Measurements from ENCODE around the gene RFT1. TPM values are rescaled to one million over a fixed set of nuclear protein-coding genes. Genes with fewer than 3 reads are reported as not detected.

Gene RFT1
- total RNA-seq, 2 donors from 2014 or later: 29.3 to 35.2 TPM

DNA sequence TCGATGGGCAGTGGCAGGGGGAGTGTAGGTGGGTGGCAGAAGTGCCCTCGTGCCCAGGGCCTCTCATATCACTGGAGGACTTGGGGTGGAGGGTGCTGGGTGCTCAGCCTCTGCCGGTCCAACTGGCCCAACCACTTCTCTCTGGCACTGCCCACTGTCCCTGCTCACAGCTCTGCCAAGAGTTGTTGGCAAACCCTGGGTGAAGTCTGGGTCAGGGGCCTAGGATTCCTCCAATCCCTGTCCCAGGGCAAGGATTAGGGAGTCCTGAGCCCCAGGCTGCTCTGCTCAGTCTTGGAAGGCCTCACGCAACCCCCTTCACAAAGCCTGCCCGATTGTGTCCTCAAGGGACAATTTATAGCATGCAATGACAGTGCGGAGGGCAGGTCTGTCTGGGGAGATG, 25.5 kb upstream of the RFT1 start:
- no peaks in the 10 kb centered on the region for H3K9me3 ChIP-seq (ENCODE audit: control insufficient read depth, low read length)
- Mint-ChIP-seq H3K4me3 (no peak overlapping the region), H3K36me3 (ENCODE audit: low read depth) (no peaks in the 10 kb centered on the region), H3K27ac (no peak overlapping the region), H3K27me3 (ENCODE audit: insufficient read depth) (peaks cover 17% of the 10 kb centered on the region), H3K9me3 (no peaks in the 10 kb centered on the region), H3K4me1 (peaks cover 26% of the 10 kb centered on the region)
- H3K27me3 ChIP-seq (ENCODE audit: control insufficient read depth, insufficient read depth, low read length, poor library complexity, severe bottlenecking): peaks cover 5% of the 10 kb centered on the region
- TF ChIP-seq, protein P1, sequence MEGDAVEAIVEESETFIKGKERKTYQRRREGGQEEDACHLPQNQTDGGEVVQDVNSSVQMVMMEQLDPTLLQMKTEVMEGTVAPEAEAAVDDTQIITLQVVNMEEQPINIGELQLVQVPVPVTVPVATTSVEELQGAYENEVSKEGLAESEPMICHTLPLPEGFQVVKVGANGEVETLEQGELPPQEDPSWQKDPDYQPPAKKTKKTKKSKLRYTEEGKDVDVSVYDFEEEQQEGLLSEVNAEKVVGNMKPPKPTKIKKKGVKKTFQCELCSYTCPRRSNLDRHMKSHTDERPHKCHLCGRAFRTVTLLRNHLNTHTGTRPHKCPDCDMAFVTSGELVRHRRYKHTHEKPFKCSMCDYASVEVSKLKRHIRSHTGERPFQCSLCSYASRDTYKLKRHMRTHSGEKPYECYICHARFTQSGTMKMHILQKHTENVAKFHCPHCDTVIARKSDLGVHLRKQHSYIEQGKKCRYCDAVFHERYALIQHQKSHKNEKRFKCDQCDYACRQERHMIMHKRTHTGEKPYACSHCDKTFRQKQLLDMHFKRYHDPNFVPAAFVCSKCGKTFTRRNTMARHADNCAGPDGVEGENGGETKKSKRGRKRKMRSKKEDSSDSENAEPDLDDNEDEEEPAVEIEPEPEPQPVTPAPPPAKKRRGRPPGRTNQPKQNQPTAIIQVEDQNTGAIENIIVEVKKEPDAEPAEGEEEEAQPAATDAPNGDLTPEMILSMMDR (conservative IDR thresholded peaks at IDR 0.05): no peak
- no peak overlapping the region for H3K27ac ChIP-seq (ENCODE audit: low read depth, low read length)
- no peak overlapping the region for H3K4me3 ChIP-seq (ENCODE audit: low read length)
- 92 to 96% methylated on average over 5 to 6 of the region's 6 CpGs for WGBS, 2 experiments (ENCODE audit: insufficient coverage in 1 of 2, insufficient read length in 1 of 2)
- DNase-seq: no peak
- no peaks in the 10 kb centered on the region for H3K36me3 ChIP-seq (ENCODE audit: control insufficient read depth, insufficient read depth, low read length)
- H3K4me1 ChIP-seq (ENCODE audit: control insufficient read depth, insufficient read depth, low read length): peaks cover 6% of the 10 kb centered on the region
- H3K9ac ChIP-seq (ENCODE audit: extremely low read depth, low read length, poor library complexity, severe bottlenecking): no peak overlapping the region

DNA sequence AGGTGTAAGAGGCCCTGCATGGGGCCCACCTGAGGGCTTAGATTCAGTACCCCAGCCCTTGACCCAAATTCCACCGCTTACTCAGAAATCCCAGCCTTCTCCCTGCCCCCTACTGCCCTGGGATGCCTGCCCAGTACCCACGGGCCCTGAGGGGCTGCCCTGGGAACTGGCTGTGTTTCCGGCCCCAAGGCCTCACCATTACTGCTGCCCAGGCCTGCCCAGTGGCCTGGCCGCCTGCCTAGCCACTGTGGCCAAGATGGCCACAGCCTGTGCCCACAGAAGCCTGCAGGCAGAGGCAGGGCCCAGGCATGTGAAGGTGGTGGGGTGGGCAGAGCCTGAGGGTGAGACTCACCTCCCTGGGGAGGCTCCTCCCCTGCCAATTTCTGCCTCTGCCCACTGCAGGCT, 24.6 kb upstream of the RFT1 start:
- Mint-ChIP-seq H3K9me3 (no peaks in the 10 kb centered on the region), H3K4me3 (no peak overlapping the region), H3K27me3 (ENCODE audit: insufficient read depth) (peaks cover 17% of the 10 kb centered on the region), H3K36me3 (ENCODE audit: low read depth) (no peaks in the 10 kb centered on the region), H3K4me1 (peaks cover 20% of the 10 kb centered on the region), H3K27ac (no peak overlapping the region)
- H3K9ac ChIP-seq (ENCODE audit: extremely low read depth, low read length, poor library complexity, severe bottlenecking): no peak overlapping the region
- H3K27ac ChIP-seq (ENCODE audit: low read depth, low read length): no peak overlapping the region
- WGBS, 2 experiments (ENCODE audit: insufficient coverage in 1 of 2, insufficient read length in 1 of 2): 76 to 82% methylated on average over 2 to 4 of the region's 4 CpGs
- no peaks in the 10 kb centered on the region for H3K9me3 ChIP-seq (ENCODE audit: control insufficient read depth, low read length)
- H3K27me3 ChIP-seq (ENCODE audit: control insufficient read depth, insufficient read depth, low read length, poor library complexity, severe bottlenecking): no peaks in the 10 kb centered on the region
- DNase-seq: no peak
- TF ChIP-seq, protein P1 (conservative IDR thresholded peaks at IDR 0.05): no peak
- no peak overlapping the region for H3K4me3 ChIP-seq (ENCODE audit: low read length)
- no peaks in the 10 kb centered on the region for H3K36me3 ChIP-seq (ENCODE audit: control insufficient read depth, insufficient read depth, low read length)
- H3K4me1 ChIP-seq (ENCODE audit: control insufficient read depth, insufficient read depth, low read length): peaks cover 1% of the 10 kb centered on the region

DNA sequence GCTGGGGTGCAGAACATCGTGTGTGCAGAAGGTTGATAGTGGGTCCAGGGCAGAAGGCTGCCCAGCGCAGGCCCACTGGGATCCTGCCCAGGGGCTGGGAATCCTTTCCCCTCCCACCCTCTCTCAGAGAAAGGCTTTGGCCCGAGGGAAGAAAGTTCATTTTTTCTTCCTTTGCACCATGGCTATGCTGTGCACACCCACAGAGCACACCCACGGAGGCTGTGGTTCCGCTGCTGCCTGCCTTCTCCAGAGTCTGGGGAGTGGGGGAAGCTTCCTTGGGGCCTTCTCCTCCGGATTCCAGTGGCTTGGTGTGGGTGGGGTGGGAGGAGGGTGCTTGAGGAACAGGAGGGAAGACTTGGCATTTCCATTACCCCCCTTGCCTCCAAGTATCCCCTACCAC, 23.7 kb upstream of the RFT1 start:
- H3K4me1 Mint-ChIP-seq: peaks cover 13% of the 10 kb centered on the region
- no peak overlapping the region for H3K4me3 Mint-ChIP-seq
- H3K27me3 Mint-ChIP-seq (ENCODE audit: insufficient read depth): peaks cover 17% of the 10 kb centered on the region
- Histone ChIP-seq H3K4me1 (ENCODE audit: control insufficient read depth, insufficient read depth, low read length) (no peaks in the 10 kb centered on the region), H3K4me3 (ENCODE audit: low read length) (no peak overlapping the region), H3K9me3 (ENCODE audit: control insufficient read depth, low read length) (no peaks in the 10 kb centered on the region), H3K27me3 (ENCODE audit: control insufficient read depth, insufficient read depth, low read length, poor library complexity, severe bottlenecking) (no peaks in the 10 kb centered on the region), H3K27ac (ENCODE audit: low read depth, low read length) (no peak overlapping the region), H3K36me3 (ENCODE audit: control insufficient read depth, insufficient read depth, low read length) (no peaks in the 10 kb centered on the region), H3K9ac (ENCODE audit: extremely low read depth, low read length, poor library complexity, severe bottlenecking) (no peak overlapping the region)
- no peak overlapping the region for H3K27ac Mint-ChIP-seq
- no peaks in the 10 kb centered on the region for H3K36me3 Mint-ChIP-seq (ENCODE audit: low read depth)
- no peak for DNase-seq
- no peaks in the 10 kb centered on the region for H3K9me3 Mint-ChIP-seq
- 91% methylated on average over 6 of the region's 6 CpGs; no CpG with 5 or more reads in 1 of the 2 experiments for WGBS, 2 experiments (ENCODE audit: insufficient coverage in 1 of 2, insufficient read length in 1 of 2)
- TF ChIP-seq, protein P1 (conservative IDR thresholded peaks at IDR 0.05): no peak
